GM23338 (cell line): ENCODE data around the gene SCARF1.

Source experiments
- CREB1 ChIP-seq: fragments of 250-450 bp; sonication (Bioruptor Pico); IDR thresholded peaks from 2 replicates; pipeline ENCODE4 v1.5.0; 2020; ENCODE audit warnings: low read depth, mild to moderate bottlenecking, moderate library complexity
- CTCF ChIP-seq, 2 experiments: fragments of 200-600 bp in 1 of 2; sonication (generic) in 1 of 2; conservative IDR thresholded peaks; 2 replicates each; pipeline versions ENCODE4 v1.5.1 to v1.6.1; 2016 to 2017; ENCODE audit warnings: antibody characterized with exemption in 2 of 2, low read depth in 2 of 2, mild to moderate bottlenecking in 2 of 2, moderate library complexity in 1 of 2
- EZH2 ChIP-seq: fragments of 200-600 bp; sonication (generic); IDR thresholded peaks from one replicate; pipeline ENCODE4 v1.8.0; 2017; ENCODE audit warnings: antibody characterized with exemption, mild to moderate bottlenecking, low read depth; ENCODE audit not compliant: unreplicated experiment
- EZH2phosphoT487 ChIP-seq: fragments of 200-600 bp; sonication (generic); IDR thresholded peaks from one replicate; pipeline ENCODE4 v1.8.1; 2018; ENCODE audit warnings: antibody characterized with exemption; ENCODE audit not compliant: unreplicated experiment
- NANOG ChIP-seq: IDR thresholded peaks from 2 replicates; pipeline ENCODE4 v1.6.1; 2016; ENCODE audit warnings: antibody characterized with exemption, borderline replicate concordance
- REST ChIP-seq: IDR thresholded peaks from one replicate; pipeline ENCODE4 v1.6.1; 2018; ENCODE audit warnings: antibody characterized with exemption; ENCODE audit not compliant: unreplicated experiment

- TF ChIP-seq CTCF (conservative IDR thresholded peaks at IDR 0.05; ENCODE audit: low read depth in 2 of 2) (no peak), EZH2phosphoT487 (no peak), EZH2 (no peak), CREB1 (no peak), NANOG (no peak), REST (no peak)
These were observed 47.8 kb upstream of the SCARF1 start for GRCh38 chr17:1693339-1693738.
